GM12864 (cell line): ENCODE results near the gene GJB4.

Experiments
- DNase-seq: peaks from one replicate; pipeline ENCODE4 v3.0.0-alpha.2; 2011; ENCODE audit warnings: low read depth
- H3K4me3 ChIP-seq: 2 replicates; pipeline ENCODE4 v1.5.1; 2011; ENCODE audit warnings: mild to moderate bottlenecking, low read depth, low read length, control low read depth
- CTCF ChIP-seq: IDR thresholded peaks from 2 replicates; pipeline ENCODE4 v1.5.1; 2011; ENCODE audit warnings: low read depth, mild to moderate bottlenecking, moderate library complexity, low read length, control low read depth, inconsistent platforms; ENCODE audit errors: missing control alignments

The GJB4 gene

GRCh38 chr1:34781844-34782391 is 22.4 kb downstream of the GJB4 start:
- no peak for TF ChIP-seq CTCF
- no peak overlapping the region for H3K4me3 ChIP-seq
- no peak for DNase-seq

GRCh38 chr1:34784751-34785221 is 25.2 kb downstream of the GJB4 start:
- TF ChIP-seq CTCF = no peak
- DNase-seq = no peak
- no peak overlapping the region for H3K4me3 ChIP-seq

GRCh38 chr1:34785231-34785874 is 25.8 kb downstream of the GJB4 start:
- no peak for TF ChIP-seq CTCF
- DNase-seq = no peak
- H3K4me3 ChIP-seq = no peak overlapping the region

GRCh38 chr1:34785875-34786470 is 26.4 kb downstream of the GJB4 start:
- TF ChIP-seq CTCF = no peak
- H3K4me3 ChIP-seq = no peak overlapping the region
- DNase-seq = no peak

- peak; percentile 96 for TF ChIP-seq CTCF
- DNase-seq = peak; percentile 47
- no peak overlapping the region for H3K4me3 ChIP-seq
These were observed 27.2 kb downstream of the GJB4 start for GRCh38 chr1:34786521-34787325.

GRCh38 chr1:34787461-34788420 is 28.2 kb downstream of the GJB4 start:
- H3K4me3 ChIP-seq = no peak overlapping the region
- DNase-seq = no peak
- TF ChIP-seq CTCF = peak; percentile 52
